Neural progenitor cell (in vitro differentiated cells): ENCODE results near the gene LRRC7.

Source experiments
- CTCF ChIP-seq: fragments of 200-600 bp; sonication (generic); IDR thresholded peaks from 2 replicates; pipeline ENCODE4 v1.5.1; 2017; ENCODE audit warnings: antibody characterized with exemption, mild to moderate bottlenecking
- EZH2 ChIP-seq: fragments of 200-600 bp; sonication (generic); IDR thresholded peaks from 2 replicates; pipeline ENCODE4 v1.6.1; 2017; ENCODE audit warnings: antibody characterized with exemption, mild to moderate bottlenecking, moderate library complexity
- EZH2phosphoT487 ChIP-seq: fragments of 200-600 bp; sonication (generic); IDR thresholded peaks from 2 replicates; pipeline ENCODE4 v1.6.1; 2017; ENCODE audit warnings: antibody characterized with exemption

- TF ChIP-seq CTCF: no peak
- TF ChIP-seq EZH2phosphoT487: no peak
- TF ChIP-seq EZH2: no peak
Observed at GRCh38 chr1:69993810-69994209, 426.1 kb downstream of the LRRC7 start.
